BLaER1 treated with 17β-estradiol and CSF1 and Interleukin-3, amounts not matched to agents 10 nM and 100 nM (cell line): Measurements from ENCODE around the gene KRT82.
A peak's percentile ranks its signal among the peaks of the same experiment; 100 is the strongest.

Source experiments
- H3K27ac ChIP-seq, 11 experiments: shearing (Covaris generic); formaldehyde crosslinking; 2 replicates each; pipeline ENCODE4 v1.8.1; 2022
- H3K27me3 ChIP-seq, 11 experiments: shearing (Covaris generic); formaldehyde crosslinking; 2 replicates each; pipeline ENCODE4 v1.8.1; 2022
- H3K36me3 ChIP-seq, 11 experiments: shearing (Covaris generic); formaldehyde crosslinking; 2 replicates each; pipeline ENCODE4 v1.8.1; 2022
- H3K4me1 ChIP-seq, 10 experiments: shearing (Covaris generic); formaldehyde crosslinking; 2 replicates each; pipeline ENCODE4 v1.8.1; 2022
- H3K4me2 ChIP-seq, 11 experiments: shearing (Covaris generic); formaldehyde crosslinking; 2 replicates each; pipeline ENCODE4 v1.8.1; 2022
- H3K4me3 ChIP-seq, 10 experiments: shearing (Covaris generic); formaldehyde crosslinking; 2 replicates each; pipeline ENCODE4 v1.8.1; 2022
- H3K9ac ChIP-seq, 11 experiments: shearing (Covaris generic); formaldehyde crosslinking; 2 replicates each; pipeline ENCODE4 v1.8.1; 2022
- H3K9me3 ChIP-seq, 11 experiments: shearing (Covaris generic); formaldehyde crosslinking; replicated peaks in 1 of 11; 2 replicates each; pipeline ENCODE4 v1.8.1; 2022
- H4K20me1 ChIP-seq, 11 experiments: shearing (Covaris generic); formaldehyde crosslinking; 2 replicates each; pipeline ENCODE4 v1.8.1; 2022
- Cebpa-rat ChIP-seq, 11 experiments: shearing (Covaris generic); IDR thresholded peaks; 2 replicates each; pipeline ENCODE4 v1.8.1; 2022

Gene KRT82

DNA sequence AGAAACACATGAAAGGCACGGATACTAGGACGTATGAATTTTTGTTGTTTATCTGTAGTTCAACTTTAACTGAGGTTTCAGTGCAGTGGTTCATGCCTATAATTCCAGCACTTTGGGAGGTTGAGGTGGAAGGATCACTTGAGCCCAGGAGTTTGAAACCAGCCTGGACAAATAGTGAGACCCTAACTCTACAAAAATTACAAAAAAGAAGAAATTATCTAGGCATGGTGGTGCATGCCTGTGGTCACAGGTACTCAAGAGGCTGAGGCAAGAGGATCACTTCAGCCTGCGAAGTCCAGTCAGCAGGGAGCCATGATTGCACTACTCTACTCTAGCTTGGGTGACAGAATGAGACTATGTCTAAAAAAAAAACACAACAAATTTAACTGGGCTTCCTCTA lies 37.8 kb upstream of the KRT82 start:
- Histone ChIP-seq H3K4me1 (peaks cover 0 to 10% (median 0%) of the 10 kb centered on the region in 10 experiments; a peak in 4 of 20 replicates), H3K36me3 (no peaks in the 10 kb centered on the region), H3K4me3 (no peak overlapping the region), H3K9ac (no peak overlapping the region), H4K20me1 (no peaks in the 10 kb centered on the region), H3K9me3 (no peaks in the 10 kb centered on the region), H3K27me3 (no peaks in the 10 kb centered on the region), H3K27ac (no peak overlapping the region), H3K4me2 (no peak overlapping the region)
- no peak for TF ChIP-seq Cebpa-rat (IDR thresholded peaks at IDR 0.05)

GRCh38 chr12:52442600-52443061 lies 36.5 kb upstream of the KRT82 start:
- Histone ChIP-seq H3K4me2 (no peak overlapping the region), H4K20me1 (no peaks in the 10 kb centered on the region), H3K9me3 (no peaks in the 10 kb centered on the region), H3K9ac (no peak overlapping the region), H3K36me3 (no peaks in the 10 kb centered on the region), H3K4me1 (peaks cover 0 to 10% (median 0%) of the 10 kb centered on the region in 10 experiments; a peak in 4 of 20 replicates), H3K4me3 (no peak overlapping the region), H3K27ac (no peak overlapping the region), H3K27me3 (no peaks in the 10 kb centered on the region)
- no peak for TF ChIP-seq Cebpa-rat (IDR thresholded peaks at IDR 0.05)

DNA sequence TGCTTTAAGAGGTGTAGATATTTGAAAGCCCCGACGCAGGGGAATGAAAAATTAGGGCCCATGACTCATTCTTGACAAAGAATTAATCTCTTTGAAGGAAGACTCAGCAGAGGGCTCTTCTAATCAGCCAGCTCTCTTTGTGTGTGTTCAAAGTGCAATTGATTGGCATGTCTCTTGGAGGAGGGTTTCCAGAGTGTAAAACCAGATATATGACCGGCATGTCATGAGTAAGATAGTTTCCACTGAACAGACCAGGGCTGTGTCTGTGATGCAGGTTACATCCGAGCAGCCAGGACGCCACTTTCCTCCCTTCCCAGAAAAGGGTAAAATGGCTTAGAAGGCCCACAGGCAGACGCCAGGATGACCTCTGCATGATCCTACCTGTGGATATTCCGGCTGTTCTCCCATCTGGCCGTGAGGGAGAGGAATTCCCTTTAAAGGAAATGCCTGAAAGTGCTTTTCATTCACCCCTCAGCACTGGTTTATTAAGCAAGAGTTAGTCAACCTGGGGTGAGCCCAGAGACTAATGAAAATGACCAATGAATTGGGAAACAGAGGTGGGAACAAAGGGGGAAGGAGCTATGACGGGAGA lies 35.3 kb upstream of the KRT82 start:
- Histone ChIP-seq H3K4me2 (peak overlapping the region in 3 of 11 experiments; percentile 10 to 37 (median 36); a peak in 3 of 22 replicates), H3K36me3 (no peaks in the 10 kb centered on the region), H3K4me1 (peaks cover 0 to 10% (median 0%) of the 10 kb centered on the region in 10 experiments; a peak in 4 of 20 replicates), H3K27me3 (no peaks in the 10 kb centered on the region), H3K4me3 (no peak overlapping the region), H3K9ac (no peak overlapping the region), H4K20me1 (no peaks in the 10 kb centered on the region), H3K9me3 (no peaks in the 10 kb centered on the region), H3K27ac (no peak overlapping the region)
- no peak for TF ChIP-seq Cebpa-rat (IDR thresholded peaks at IDR 0.05)

DNA sequence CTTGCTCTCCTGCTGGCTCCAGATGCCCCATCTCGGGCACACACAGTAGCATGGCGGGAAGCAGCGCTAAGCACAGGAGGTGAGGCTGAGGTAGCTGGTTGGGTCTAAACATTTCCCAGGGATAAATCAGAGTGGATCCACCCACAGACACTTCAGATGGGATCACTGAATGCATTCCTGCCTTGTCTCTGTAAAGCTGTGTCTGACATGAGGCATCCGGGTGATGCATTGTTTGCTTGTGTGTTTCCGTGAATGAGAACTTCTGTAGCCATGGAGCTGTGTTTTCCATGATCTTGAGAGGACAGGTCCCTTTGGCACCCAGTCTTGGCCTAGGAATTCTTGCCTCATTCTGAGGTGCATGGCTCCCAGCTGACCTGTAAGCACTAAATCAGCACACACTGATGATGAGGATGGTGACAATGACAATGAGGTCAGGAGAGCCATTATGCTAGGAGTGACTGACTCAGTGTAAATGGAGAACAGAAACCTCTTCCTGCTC lies 34.7 kb upstream of the KRT82 start:
- H4K20me1 ChIP-seq = no peaks in the 10 kb centered on the region
- H3K4me3 ChIP-seq = no peak overlapping the region
- 0 out of 22 replicates have a peak overlapping the region, but pooled peaks of 1 of the 11 experiments have one; percentile 10 for H3K4me2 ChIP-seq
- no peak for TF ChIP-seq Cebpa-rat (IDR thresholded peaks at IDR 0.05)
- H3K9ac ChIP-seq = no peak overlapping the region
- H3K4me1 ChIP-seq = peaks cover 0 to 10% (median 0%) of the 10 kb centered on the region in 10 experiments; a peak in 4 of 20 replicates
- H3K9me3 ChIP-seq = no peaks in the 10 kb centered on the region
- no peaks in the 10 kb centered on the region for H3K36me3 ChIP-seq
- H3K27me3 ChIP-seq = no peaks in the 10 kb centered on the region
- no peak overlapping the region for H3K27ac ChIP-seq

- H3K27me3 ChIP-seq = no peaks in the 10 kb centered on the region
- no peak overlapping the region for H3K9ac ChIP-seq
- no peaks in the 10 kb centered on the region for H3K9me3 ChIP-seq
- no peaks in the 10 kb centered on the region for H3K36me3 ChIP-seq
- H3K4me3 ChIP-seq = no peak overlapping the region
- peaks cover 0 to 10% (median 0%) of the 10 kb centered on the region in 10 experiments; a peak in 4 of 20 replicates for H3K4me1 ChIP-seq
- no peak overlapping the region for H3K4me2 ChIP-seq
- no peak overlapping the region for H3K27ac ChIP-seq
- TF ChIP-seq Cebpa-rat (IDR thresholded peaks at IDR 0.05) = no peak
- no peaks in the 10 kb centered on the region for H4K20me1 ChIP-seq
These were observed 33.7 kb upstream of the KRT82 start for GRCh38 chr12:52439845-52440244.

DNA sequence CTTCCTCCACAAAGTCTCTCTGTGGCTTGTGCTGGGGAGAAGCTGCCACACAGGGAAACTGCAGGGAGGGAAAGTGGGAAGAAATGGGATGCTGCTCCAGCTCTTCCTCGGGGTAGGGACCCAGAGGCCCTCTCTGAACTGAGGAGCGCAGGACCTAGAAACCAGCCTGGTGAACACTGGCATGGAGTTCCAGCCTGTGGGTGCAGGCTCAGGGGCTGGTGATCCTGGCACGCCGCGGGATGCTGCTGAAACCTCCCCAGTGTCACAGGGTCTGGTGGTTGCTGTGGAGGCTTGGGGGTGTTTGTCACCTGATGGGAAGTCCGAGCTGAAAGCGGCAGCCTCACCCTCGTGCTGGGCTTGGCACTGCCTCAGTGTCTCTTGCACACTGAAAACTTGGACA lies 33.3 kb upstream of the KRT82 start:
- no peak overlapping the region for H3K4me2 ChIP-seq
- H3K4me3 ChIP-seq = no peak overlapping the region
- H3K9ac ChIP-seq = no peak overlapping the region
- no peaks in the 10 kb centered on the region for H3K27me3 ChIP-seq
- TF ChIP-seq Cebpa-rat (IDR thresholded peaks at IDR 0.05) = no peak
- peaks cover 0 to 10% (median 0%) of the 10 kb centered on the region in 10 experiments; a peak in 4 of 20 replicates for H3K4me1 ChIP-seq
- no peak overlapping the region for H3K27ac ChIP-seq
- H3K36me3 ChIP-seq = no peaks in the 10 kb centered on the region
- H4K20me1 ChIP-seq = no peaks in the 10 kb centered on the region
- H3K9me3 ChIP-seq = no peaks in the 10 kb centered on the region

GRCh38 chr12:52438305-52439301 lies 32.5 kb upstream of the KRT82 start:
- no peaks in the 10 kb centered on the region for H4K20me1 ChIP-seq
- H3K27ac ChIP-seq = no peak overlapping the region
- no peak for TF ChIP-seq Cebpa-rat (IDR thresholded peaks at IDR 0.05)
- no peaks in the 10 kb centered on the region for H3K36me3 ChIP-seq
- H3K4me3 ChIP-seq = no peak overlapping the region
- no peaks in the 10 kb centered on the region for H3K27me3 ChIP-seq
- H3K9ac ChIP-seq = no peak overlapping the region
- H3K4me1 ChIP-seq = peaks cover 0 to 10% (median 0%) of the 10 kb centered on the region in 10 experiments; a peak in 4 of 20 replicates
- H3K4me2 ChIP-seq = no peak overlapping the region
- no peaks in the 10 kb centered on the region for H3K9me3 ChIP-seq

DNA sequence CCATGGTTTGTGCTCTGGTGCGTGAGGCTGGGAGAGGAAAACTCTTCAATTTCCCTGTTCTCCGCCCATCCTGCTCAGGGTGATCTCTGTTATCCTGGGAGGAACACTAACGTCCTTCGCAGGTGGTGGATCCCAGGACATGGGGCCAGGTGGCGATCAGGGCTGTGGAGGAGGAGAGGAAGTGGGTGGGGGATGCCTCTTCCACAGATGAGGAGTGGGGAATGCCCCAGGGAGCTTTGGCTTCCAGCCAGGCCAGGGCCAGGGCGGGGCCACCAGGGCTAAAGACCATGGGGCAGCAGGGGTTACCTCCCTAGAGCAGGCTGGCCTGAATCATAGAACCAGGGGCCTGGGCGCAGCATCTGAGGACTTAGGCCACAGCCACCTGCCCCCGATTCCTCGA lies 31.4 kb upstream of the KRT82 start:
- Histone ChIP-seq H3K4me2 (no peak overlapping the region), H3K4me3 (no peak overlapping the region), H3K27ac (no peak overlapping the region), H3K9me3 (no peaks in the 10 kb centered on the region), H4K20me1 (no peaks in the 10 kb centered on the region), H3K4me1 (peaks cover 0 to 10% (median 0%) of the 10 kb centered on the region in 10 experiments; a peak in 4 of 20 replicates), H3K27me3 (no peaks in the 10 kb centered on the region), H3K9ac (no peak overlapping the region), H3K36me3 (no peaks in the 10 kb centered on the region)
- no peak for TF ChIP-seq Cebpa-rat (IDR thresholded peaks at IDR 0.05)

- H3K27ac ChIP-seq = no peak overlapping the region
- H3K27me3 ChIP-seq = no peaks in the 10 kb centered on the region
- no peak for TF ChIP-seq Cebpa-rat (IDR thresholded peaks at IDR 0.05)
- no peaks in the 10 kb centered on the region for H4K20me1 ChIP-seq
- no peak overlapping the region for H3K9ac ChIP-seq
- H3K4me3 ChIP-seq = no peak overlapping the region
- no peak overlapping the region for H3K4me2 ChIP-seq
- peaks cover 0 to 10% (median 0%) of the 10 kb centered on the region in 10 experiments; a peak in 4 of 20 replicates for H3K4me1 ChIP-seq
- H3K36me3 ChIP-seq = no peaks in the 10 kb centered on the region
- no peaks in the 10 kb centered on the region for H3K9me3 ChIP-seq
These were observed 30.8 kb upstream of the KRT82 start for GRCh38 chr12:52436828-52437474.
